OCI-LY3 (cell line): ENCODE results near the gene ALKBH1.

Source experiments
- EZH2phosphoT487 ChIP-seq: fragments of 200-600 bp; shearing (Covaris generic); IDR thresholded peaks from 2 replicates; pipeline ENCODE4 v1.6.1; 2018; ENCODE audit warnings: antibody characterized with exemption, mixed run types, low read depth
- TF ChIP-seq, protein P1 (sequence below): fragments of 200-600, 300-600 bp; sonication (generic); IDR thresholded peaks from 2 replicates; pipeline ENCODE4 v1.5.1; 2014; ENCODE audit warnings: antibody characterized with exemption, low read length, low read depth

DNA sequence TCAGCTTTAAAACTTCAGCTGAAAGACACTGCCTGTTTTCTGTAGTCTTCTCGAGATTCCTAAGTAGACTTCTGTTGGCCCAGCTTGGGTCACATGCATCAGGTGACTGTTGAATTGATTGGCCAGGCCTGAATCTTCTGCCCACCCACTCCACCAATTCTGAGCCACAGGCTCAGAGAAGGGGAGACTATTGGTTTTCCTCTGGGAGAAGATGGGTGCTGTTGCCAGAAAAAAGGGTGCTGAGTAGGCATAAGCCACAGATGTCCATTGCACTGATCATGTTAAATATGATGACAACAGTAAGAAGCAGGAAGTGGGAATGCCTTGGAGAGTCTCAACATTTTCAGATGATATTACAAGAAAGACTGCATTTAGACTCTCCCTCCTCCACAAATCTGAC lies 84.6 kb downstream of the ALKBH1 start:
- TF ChIP-seq, protein P1, sequence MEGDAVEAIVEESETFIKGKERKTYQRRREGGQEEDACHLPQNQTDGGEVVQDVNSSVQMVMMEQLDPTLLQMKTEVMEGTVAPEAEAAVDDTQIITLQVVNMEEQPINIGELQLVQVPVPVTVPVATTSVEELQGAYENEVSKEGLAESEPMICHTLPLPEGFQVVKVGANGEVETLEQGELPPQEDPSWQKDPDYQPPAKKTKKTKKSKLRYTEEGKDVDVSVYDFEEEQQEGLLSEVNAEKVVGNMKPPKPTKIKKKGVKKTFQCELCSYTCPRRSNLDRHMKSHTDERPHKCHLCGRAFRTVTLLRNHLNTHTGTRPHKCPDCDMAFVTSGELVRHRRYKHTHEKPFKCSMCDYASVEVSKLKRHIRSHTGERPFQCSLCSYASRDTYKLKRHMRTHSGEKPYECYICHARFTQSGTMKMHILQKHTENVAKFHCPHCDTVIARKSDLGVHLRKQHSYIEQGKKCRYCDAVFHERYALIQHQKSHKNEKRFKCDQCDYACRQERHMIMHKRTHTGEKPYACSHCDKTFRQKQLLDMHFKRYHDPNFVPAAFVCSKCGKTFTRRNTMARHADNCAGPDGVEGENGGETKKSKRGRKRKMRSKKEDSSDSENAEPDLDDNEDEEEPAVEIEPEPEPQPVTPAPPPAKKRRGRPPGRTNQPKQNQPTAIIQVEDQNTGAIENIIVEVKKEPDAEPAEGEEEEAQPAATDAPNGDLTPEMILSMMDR, result no peak
- no peak for TF ChIP-seq EZH2phosphoT487
